Measurements from ENCODE around the gene FLT1.

Gene FLT1

DNA sequence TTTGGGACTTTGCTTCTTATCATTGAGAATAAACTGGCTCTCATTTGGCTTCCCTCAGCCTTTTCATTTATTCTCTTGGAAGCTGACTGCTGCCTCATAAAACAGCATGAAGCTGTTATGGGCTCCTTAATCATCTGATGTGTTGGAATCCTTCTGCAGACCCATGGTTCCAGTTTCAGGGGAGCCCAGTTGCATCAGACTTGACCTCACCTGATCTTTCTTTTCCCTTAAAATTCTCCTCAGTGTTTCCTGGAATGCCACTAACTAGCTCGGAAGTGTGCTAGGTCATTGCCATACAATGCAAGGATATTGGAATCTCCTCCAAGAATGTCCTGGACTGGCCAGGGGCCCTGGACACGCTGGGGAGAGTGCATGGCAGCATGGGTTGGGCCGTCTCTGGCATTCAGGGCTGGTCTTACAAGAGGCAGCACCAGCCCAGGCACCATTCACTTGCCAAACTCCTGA lies 158.7 kb downstream of the FLT1 start (continued):
- TF ChIP-seq, protein P1, sequence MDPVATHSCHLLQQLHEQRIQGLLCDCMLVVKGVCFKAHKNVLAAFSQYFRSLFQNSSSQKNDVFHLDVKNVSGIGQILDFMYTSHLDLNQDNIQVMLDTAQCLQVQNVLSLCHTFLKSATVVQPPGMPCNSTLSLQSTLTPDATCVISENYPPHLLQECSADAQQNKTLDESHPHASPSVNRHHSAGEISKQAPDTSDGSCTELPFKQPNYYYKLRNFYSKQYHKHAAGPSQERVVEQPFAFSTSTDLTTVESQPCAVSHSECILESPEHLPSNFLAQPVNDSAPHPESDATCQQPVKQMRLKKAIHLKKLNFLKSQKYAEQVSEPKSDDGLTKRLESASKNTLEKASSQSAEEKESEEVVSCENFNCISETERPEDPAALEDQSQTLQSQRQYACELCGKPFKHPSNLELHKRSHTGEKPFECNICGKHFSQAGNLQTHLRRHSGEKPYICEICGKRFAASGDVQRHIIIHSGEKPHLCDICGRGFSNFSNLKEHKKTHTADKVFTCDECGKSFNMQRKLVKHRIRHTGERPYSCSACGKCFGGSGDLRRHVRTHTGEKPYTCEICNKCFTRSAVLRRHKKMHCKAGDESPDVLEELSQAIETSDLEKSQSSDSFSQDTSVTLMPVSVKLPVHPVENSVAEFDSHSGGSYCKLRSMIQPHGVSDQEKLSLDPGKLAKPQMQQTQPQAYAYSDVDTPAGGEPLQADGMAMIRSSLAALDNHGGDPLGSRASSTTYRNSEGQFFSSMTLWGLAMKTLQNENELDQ (tag by site-specific recombination; IDR thresholded peaks at IDR 0.05; ENCODE audit: low read depth): peak; percentile 26; the same call in 1 of the 2 replicates
- TF ChIP-seq, protein P2, sequence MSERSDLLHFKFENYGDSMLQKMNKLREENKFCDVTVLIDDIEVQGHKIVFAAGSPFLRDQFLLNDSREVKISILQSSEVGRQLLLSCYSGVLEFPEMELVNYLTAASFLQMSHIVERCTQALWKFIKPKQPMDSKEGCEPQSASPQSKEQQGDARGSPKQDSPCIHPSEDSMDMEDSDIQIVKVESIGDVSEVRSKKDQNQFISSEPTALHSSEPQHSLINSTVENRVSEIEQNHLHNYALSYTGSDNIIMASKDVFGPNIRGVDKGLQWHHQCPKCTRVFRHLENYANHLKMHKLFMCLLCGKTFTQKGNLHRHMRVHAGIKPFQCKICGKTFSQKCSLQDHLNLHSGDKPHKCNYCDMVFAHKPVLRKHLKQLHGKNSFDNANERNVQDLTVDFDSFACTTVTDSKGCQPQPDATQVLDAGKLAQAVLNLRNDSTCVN (tag by site-specific recombination; optimal IDR thresholded peaks at IDR 0.05): no peak
- TF ChIP-seq FEZF1 (tag by site-specific recombination; IDR thresholded peaks at IDR 0.05): peak; percentile 100
- 0 out of 2 replicates have a peak, but pooled peaks have one; percentile 34 for TF ChIP-seq ZNF24 (tag by site-specific recombination; IDR thresholded peaks at IDR 0.05)
- TF ChIP-seq ZEB2 (tag by site-specific recombination; IDR thresholded peaks at IDR 0.05): peak; percentile 79
- TF ChIP-seq ZNF350 (tag by site-specific recombination; IDR thresholded peaks at IDR 0.05): no peak
- TF ChIP-seq ZNF433 (tag by site-specific recombination; IDR thresholded peaks at IDR 0.05; ENCODE audit: low read depth): no peak
- TF ChIP-seq ZBTB17 (tag by site-specific recombination; IDR thresholded peaks at IDR 0.05): 0 out of 2 replicates have a peak, but pooled peaks have one; percentile 31
- peak; percentile 68; the same call in 1 of the 2 replicates for TF ChIP-seq ZNF561 (tag by site-specific recombination; IDR thresholded peaks at IDR 0.05; ENCODE audit: borderline replicate concordance)
- no peak for TF ChIP-seq ZNF404 (tag by site-specific recombination; IDR thresholded peaks at IDR 0.05)
- peak; percentile 97 for TF ChIP-seq ZNF843 (tag by site-specific recombination; IDR thresholded peaks at IDR 0.05)
- 0 out of 2 replicates have a peak, but pooled peaks have one; percentile 69 for TF ChIP-seq OVOL3 (tag by site-specific recombination; IDR thresholded peaks at IDR 0.05)
- no peak for TF ChIP-seq ZNF670 (tag by site-specific recombination; IDR thresholded peaks at IDR 0.05; ENCODE audit: low read depth)
- TF ChIP-seq, protein P3, sequence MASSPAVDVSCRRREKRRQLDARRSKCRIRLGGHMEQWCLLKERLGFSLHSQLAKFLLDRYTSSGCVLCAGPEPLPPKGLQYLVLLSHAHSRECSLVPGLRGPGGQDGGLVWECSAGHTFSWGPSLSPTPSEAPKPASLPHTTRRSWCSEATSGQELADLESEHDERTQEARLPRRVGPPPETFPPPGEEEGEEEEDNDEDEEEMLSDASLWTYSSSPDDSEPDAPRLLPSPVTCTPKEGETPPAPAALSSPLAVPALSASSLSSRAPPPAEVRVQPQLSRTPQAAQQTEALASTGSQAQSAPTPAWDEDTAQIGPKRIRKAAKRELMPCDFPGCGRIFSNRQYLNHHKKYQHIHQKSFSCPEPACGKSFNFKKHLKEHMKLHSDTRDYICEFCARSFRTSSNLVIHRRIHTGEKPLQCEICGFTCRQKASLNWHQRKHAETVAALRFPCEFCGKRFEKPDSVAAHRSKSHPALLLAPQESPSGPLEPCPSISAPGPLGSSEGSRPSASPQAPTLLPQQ (tag by site-specific recombination; IDR thresholded peaks at IDR 0.05): peak; percentile 17; the same call in 1 of the 2 replicates
- peak; percentile 61; the same call in 1 of the 2 replicates for TF ChIP-seq BCL11B (tag by site-specific recombination; IDR thresholded peaks at IDR 0.05; ENCODE audit: low read depth)
- TF ChIP-seq ZNF155 (tag by site-specific recombination; IDR thresholded peaks at IDR 0.05): no peak
- TF ChIP-seq SCRT1 (tag by site-specific recombination; IDR thresholded peaks at IDR 0.05; ENCODE audit: borderline replicate concordance): peak; percentile 48; the same call in 1 of the 2 replicates
- TF ChIP-seq ZNF10 (tag by site-specific recombination; IDR thresholded peaks at IDR 0.05): peak; percentile 42; the same call in 1 of the 2 replicates
- peak; percentile 47; the same call in 1 of the 2 replicates for TF ChIP-seq TRIM28 (IDR thresholded peaks at IDR 0.05; ENCODE audit: borderline replicate concordance, low read length)
- peak; percentile 47; the same call in 1 of the 2 replicates for TF ChIP-seq SP7 (tag by site-specific recombination; IDR thresholded peaks at IDR 0.05)
- TF ChIP-seq ZIC2 (tag by site-specific recombination; IDR thresholded peaks at IDR 0.05): peak; percentile 76
- TF ChIP-seq ZNF600 (tag by site-specific recombination; IDR thresholded peaks at IDR 0.05): peak; percentile 71
- no peak for TF ChIP-seq HOXC10 (CRISPR knock-in tag; IDR thresholded peaks at IDR 0.05)
- no peak for TF ChIP-seq SP2 (tag by site-specific recombination; IDR thresholded peaks at IDR 0.05)
- TF ChIP-seq, protein P4, sequence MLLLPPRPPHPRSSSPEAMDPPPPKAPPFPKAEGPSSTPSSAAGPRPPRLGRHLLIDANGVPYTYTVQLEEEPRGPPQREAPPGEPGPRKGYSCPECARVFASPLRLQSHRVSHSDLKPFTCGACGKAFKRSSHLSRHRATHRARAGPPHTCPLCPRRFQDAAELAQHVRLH (tag by site-specific recombination; IDR thresholded peaks at IDR 0.05): peak; percentile 76
- TF ChIP-seq, protein P5, sequence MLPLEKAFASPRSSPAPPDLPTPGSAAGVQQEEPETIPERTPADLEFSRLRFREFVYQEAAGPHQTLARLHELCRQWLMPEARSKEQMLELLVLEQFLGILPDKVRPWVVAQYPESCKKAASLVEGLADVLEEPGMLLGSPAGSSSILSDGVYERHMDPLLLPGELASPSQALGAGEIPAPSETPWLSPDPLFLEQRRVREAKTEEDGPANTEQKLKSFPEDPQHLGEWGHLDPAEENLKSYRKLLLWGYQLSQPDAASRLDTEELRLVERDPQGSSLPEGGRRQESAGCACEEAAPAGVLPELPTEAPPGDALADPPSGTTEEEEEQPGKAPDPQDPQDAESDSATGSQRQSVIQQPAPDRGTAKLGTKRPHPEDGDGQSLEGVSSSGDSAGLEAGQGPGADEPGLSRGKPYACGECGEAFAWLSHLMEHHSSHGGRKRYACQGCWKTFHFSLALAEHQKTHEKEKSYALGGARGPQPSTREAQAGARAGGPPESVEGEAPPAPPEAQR (tag by site-specific recombination; IDR thresholded peaks at IDR 0.05): no peak
- TF ChIP-seq, protein P6, sequence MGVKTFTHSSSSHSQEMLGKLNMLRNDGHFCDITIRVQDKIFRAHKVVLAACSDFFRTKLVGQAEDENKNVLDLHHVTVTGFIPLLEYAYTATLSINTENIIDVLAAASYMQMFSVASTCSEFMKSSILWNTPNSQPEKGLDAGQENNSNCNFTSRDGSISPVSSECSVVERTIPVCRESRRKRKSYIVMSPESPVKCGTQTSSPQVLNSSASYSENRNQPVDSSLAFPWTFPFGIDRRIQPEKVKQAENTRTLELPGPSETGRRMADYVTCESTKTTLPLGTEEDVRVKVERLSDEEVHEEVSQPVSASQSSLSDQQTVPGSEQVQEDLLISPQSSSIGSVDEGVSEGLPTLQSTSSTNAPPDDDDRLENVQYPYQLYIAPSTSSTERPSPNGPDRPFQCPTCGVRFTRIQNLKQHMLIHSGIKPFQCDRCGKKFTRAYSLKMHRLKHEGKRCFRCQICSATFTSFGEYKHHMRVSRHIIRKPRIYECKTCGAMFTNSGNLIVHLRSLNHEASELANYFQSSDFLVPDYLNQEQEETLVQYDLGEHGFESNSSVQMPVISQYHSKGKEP (tag by site-specific recombination; IDR thresholded peaks at IDR 0.05): peak; percentile 65; the same call in 1 of the 2 replicates
- no peak for TF ChIP-seq ZNF184 (tag by site-specific recombination; IDR thresholded peaks at IDR 0.05)
- no peak for TF ChIP-seq ZNF416 (tag by site-specific recombination; IDR thresholded peaks at IDR 0.05)
- TF ChIP-seq, protein P7, sequence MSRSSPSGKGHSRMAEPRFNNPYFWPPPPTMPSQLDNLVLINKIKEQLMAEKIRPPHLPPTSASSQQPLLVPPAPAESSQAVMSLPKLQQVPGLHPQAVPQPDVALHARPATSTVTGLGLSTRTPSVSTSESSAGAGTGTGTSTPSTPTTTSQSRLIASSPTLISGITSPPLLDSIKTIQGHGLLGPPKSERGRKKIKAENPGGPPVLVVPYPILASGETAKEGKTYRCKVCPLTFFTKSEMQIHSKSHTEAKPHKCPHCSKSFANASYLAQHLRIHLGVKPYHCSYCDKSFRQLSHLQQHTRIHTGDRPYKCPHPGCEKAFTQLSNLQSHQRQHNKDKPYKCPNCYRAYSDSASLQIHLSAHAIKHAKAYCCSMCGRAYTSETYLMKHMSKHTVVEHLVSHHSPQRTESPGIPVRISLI (tag by site-specific recombination; IDR thresholded peaks at IDR 0.05): no peak
